OCI-LY1 (cell line): Measurements from ENCODE around the gene CHRNB4.

ENCODE experiments used
- H2AFZ ChIP-seq: fragments of 200-600 bp; sonication (generic), shearing (Covaris generic); 2 replicates; pipeline ENCODE4 v1.6.0; 2014; ENCODE audit warnings: antibody characterized with exemption, mild to moderate bottlenecking, low read length
- H3F3A ChIP-seq: fragments of 200-600 bp; sonication (generic), shearing (Covaris generic); 2 replicates; pipeline ENCODE4 v1.6.0; 2014; ENCODE audit warnings: mild to moderate bottlenecking, antibody characterized with exemption, low read length, moderate library complexity; ENCODE audit not compliant: insufficient read depth
- H3K27ac ChIP-seq: fragments of 200-600 bp; sonication (generic); 2 replicates; pipeline ENCODE4 v1.5.1; 2014; ENCODE audit warnings: low read length, mixed run types, mild to moderate bottlenecking, low read depth; ENCODE audit not compliant: poor library complexity, severe bottlenecking
- H3K27me3 ChIP-seq: fragments of 200-600 bp; sonication (generic); 2 replicates; pipeline ENCODE4 v1.6.0; 2014; ENCODE audit warnings: antibody characterized with exemption, mild to moderate bottlenecking, low read length, moderate library complexity; ENCODE audit not compliant: insufficient read depth
- H3K36me3 ChIP-seq: fragments of 200-600 bp; sonication (generic); 2 replicates; pipeline ENCODE4 v1.6.1; 2014; ENCODE audit warnings: mild to moderate bottlenecking, antibody characterized with exemption, low read length, moderate library complexity, mixed read lengths; ENCODE audit not compliant: insufficient read depth
- H3K4me1 ChIP-seq: fragments of 200-600 bp; sonication (generic); 2 replicates; pipeline ENCODE4 v1.5.1; 2014; ENCODE audit warnings: mild to moderate bottlenecking, low read length, moderate library complexity; ENCODE audit not compliant: insufficient read depth, severe bottlenecking
- H3K4me2 ChIP-seq: fragments of 200-600 bp; sonication (generic), shearing (Covaris generic); 2 replicates; pipeline ENCODE4 v1.6.1; 2014; ENCODE audit warnings: low read length
- H3K4me3 ChIP-seq: fragments of 200-600 bp; sonication (generic); 2 replicates; pipeline ENCODE4 v1.5.1; 2014; ENCODE audit warnings: low read length, low read depth, mild to moderate bottlenecking, mixed read lengths; ENCODE audit not compliant: poor library complexity, severe bottlenecking
- H3K79me2 ChIP-seq: fragments of 200-600 bp; shearing (Covaris generic); 2 replicates; pipeline ENCODE4 v1.6.1; 2016; ENCODE audit warnings: mixed run types, low read length, mixed read lengths; ENCODE audit not compliant: insufficient read depth
- H3K9ac ChIP-seq: fragments of 200-600 bp; sonication (generic), shearing (Covaris generic); 2 replicates; pipeline ENCODE4 v1.6.1; 2014; ENCODE audit warnings: mild to moderate bottlenecking, low read length, mixed read lengths
- H3K9me2 ChIP-seq: fragments of 200-600 bp; sonication (generic), shearing (Covaris generic); 2 replicates; pipeline ENCODE4 v1.6.1; 2014; ENCODE audit warnings: low read depth, mild to moderate bottlenecking, low read length, mixed read lengths
- H3K9me3 ChIP-seq: fragments of 200-600 bp; shearing (Covaris generic); 2 replicates; pipeline ENCODE4 v1.6.1; 2014; ENCODE audit warnings: low read length, mixed read lengths
- H4K20me1 ChIP-seq: fragments of 200-600 bp; sonication (generic), shearing (Covaris generic); 2 replicates; pipeline ENCODE4 v1.6.0; 2016; ENCODE audit warnings: mild to moderate bottlenecking, low read length; ENCODE audit not compliant: insufficient read depth
- CTCF ChIP-seq: fragments of 200-600 bp; sonication (generic), shearing (Covaris generic); IDR thresholded peaks from 2 replicates; pipeline ENCODE4 v1.5.1; 2017; ENCODE audit warnings: mild to moderate bottlenecking, antibody characterized with exemption, low read length, moderate library complexity, mixed read lengths
- EZH2 ChIP-seq: fragments of 200-600 bp; sonication (generic), shearing (Covaris generic); IDR thresholded peaks from 2 replicates; pipeline ENCODE4 v1.8.0; 2017; ENCODE audit warnings: borderline replicate concordance, mixed run types, mild to moderate bottlenecking, antibody characterized with exemption, low read length, moderate library complexity, mixed read lengths

The CHRNB4 gene

GRCh38 chr15:78651930-78652615 is 11.1 kb upstream of the CHRNB4 start:
- no peaks in the 10 kb centered on the region for H3K4me1 ChIP-seq
- TF ChIP-seq CTCF = no peak
- no peak for TF ChIP-seq EZH2
- H3K9me3 ChIP-seq = no peaks in the 10 kb centered on the region
- H3K27ac ChIP-seq = no peak overlapping the region
- H3K79me2 ChIP-seq = no peaks in the 10 kb centered on the region
- no peaks in the 10 kb centered on the region for H3K9me2 ChIP-seq
- no peaks in the 10 kb centered on the region for H3K36me3 ChIP-seq
- no peak overlapping the region for H3K9ac ChIP-seq
- H3K27me3 ChIP-seq = no peaks in the 10 kb centered on the region
- H4K20me1 ChIP-seq = no peaks in the 10 kb centered on the region
- H3K4me3 ChIP-seq = no peak overlapping the region
- no peak overlapping the region for H3K4me2 ChIP-seq
- no peaks in the 10 kb centered on the region for H3F3A ChIP-seq
- no peak overlapping the region for H2AFZ ChIP-seq

- TF ChIP-seq CTCF = no peak
- TF ChIP-seq EZH2 = no peak
- no peaks in the 10 kb centered on the region for H4K20me1 ChIP-seq
- no peak overlapping the region for H3K9ac ChIP-seq
- no peak overlapping the region for H3K4me3 ChIP-seq
- no peak overlapping the region for H3K4me2 ChIP-seq
- no peaks in the 10 kb centered on the region for H3K4me1 ChIP-seq
- no peaks in the 10 kb centered on the region for H3K9me2 ChIP-seq
- no peaks in the 10 kb centered on the region for H3K27me3 ChIP-seq
- H2AFZ ChIP-seq = no peak overlapping the region
- H3K79me2 ChIP-seq = no peaks in the 10 kb centered on the region
- H3K36me3 ChIP-seq = no peaks in the 10 kb centered on the region
- H3K9me3 ChIP-seq = no peaks in the 10 kb centered on the region
- H3K27ac ChIP-seq = no peak overlapping the region
- H3F3A ChIP-seq = no peaks in the 10 kb centered on the region
Measured at GRCh38 chr15:78651007-78651406, 10.0 kb upstream of the CHRNB4 start.

GRCh38 chr15:78650022-78650421 is 9.0 kb upstream of the CHRNB4 start:
- H4K20me1 ChIP-seq = no peaks in the 10 kb centered on the region
- H3K36me3 ChIP-seq = no peaks in the 10 kb centered on the region
- no peaks in the 10 kb centered on the region for H3K9me3 ChIP-seq
- H3F3A ChIP-seq = no peaks in the 10 kb centered on the region
- no peaks in the 10 kb centered on the region for H3K9me2 ChIP-seq
- no peak overlapping the region for H3K9ac ChIP-seq
- no peak overlapping the region for H2AFZ ChIP-seq
- no peak overlapping the region for H3K4me3 ChIP-seq
- no peak overlapping the region for H3K4me2 ChIP-seq
- no peaks in the 10 kb centered on the region for H3K79me2 ChIP-seq
- H3K27me3 ChIP-seq = peaks cover 3% of the 10 kb centered on the region; the same call in 1 of the 2 replicates
- no peaks in the 10 kb centered on the region for H3K4me1 ChIP-seq
- TF ChIP-seq CTCF = no peak
- TF ChIP-seq EZH2 = no peak
- no peak overlapping the region for H3K27ac ChIP-seq
